Measurements from ENCODE around the gene POLRMT.

GRCh38 chr19:576768-577438 is 56.4 kb downstream of the POLRMT start:
- TF ChIP-seq CTCF (IDR thresholded peaks at IDR 0.05; ENCODE audit: insufficient read depth, low read depth, low read length) (no peak), EZH2 (IDR thresholded peaks at IDR 0.05; ENCODE audit: insufficient read depth, low read length) (no peak)

Data from astrocyte (in vitro differentiated cells and primary cell).